ENCODE measurements around the gene CCDC106.

DNA sequence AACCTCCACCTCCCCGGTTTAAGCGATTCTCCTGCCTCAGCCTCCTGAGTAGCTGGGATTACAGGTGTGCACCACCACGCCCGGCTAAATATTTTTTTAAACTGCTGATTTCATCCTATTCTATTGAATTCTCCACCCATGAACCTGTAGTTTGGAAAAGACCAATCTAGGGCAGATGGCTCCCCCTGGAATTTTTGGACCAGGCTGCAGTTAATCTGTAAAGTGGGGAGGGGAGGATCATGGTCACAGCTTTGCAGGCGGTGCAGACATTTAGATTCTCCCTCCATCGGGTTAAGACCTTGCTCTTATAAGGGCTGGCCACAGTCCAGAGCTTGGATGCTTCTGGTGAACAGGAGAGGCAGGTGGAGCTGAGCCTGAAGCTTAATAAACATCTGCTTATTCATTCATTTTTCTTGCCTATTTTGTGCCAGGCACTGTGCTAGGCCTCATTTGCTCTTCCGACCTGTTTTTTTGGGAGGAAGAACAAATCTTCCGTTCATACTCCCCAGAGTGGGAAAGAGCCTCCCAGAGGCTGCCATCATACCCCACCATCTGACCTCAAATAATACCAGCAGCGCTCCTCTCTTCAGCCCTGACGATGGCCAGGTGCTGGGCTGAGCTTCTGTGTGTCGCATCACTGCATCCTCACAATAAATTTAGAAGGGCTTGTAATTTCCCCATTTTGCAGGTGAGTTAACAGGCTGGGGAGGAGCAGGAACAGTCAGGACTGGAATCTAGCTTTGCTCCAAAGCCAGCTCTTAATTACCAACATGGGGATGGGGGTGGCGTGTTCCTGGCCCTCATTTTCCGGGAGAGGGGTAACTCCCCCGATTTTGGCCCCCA, 902 bp upstream of the CCDC106 start:
- no peak for TF ChIP-seq POLR2AphosphoS5 (IDR thresholded peaks at IDR 0.05; ENCODE audit: borderline replicate concordance, low read depth, low read length)
- TF ChIP-seq EZH2 (IDR thresholded peaks at IDR 0.05): no peak
